PFSK-1 (cell line): Measurements from ENCODE around the gene GSKIP.

ENCODE experiments used
- POLR2AphosphoS5 ChIP-seq: IDR thresholded peaks from 2 replicates; pipeline ENCODE4 v1.6.1; 2012; ENCODE audit warnings: low read depth, mild to moderate bottlenecking, control low read depth, low read length, moderate library complexity
- REST ChIP-seq, 2 experiments: IDR thresholded peaks; 2 replicates each; pipeline versions ENCODE4 v1.6.1 to v1.8.0; 2011 to 2012; ENCODE audit warnings: low read depth in 2 of 2, low read length in 2 of 2, control low read depth in 1 of 2, inconsistent platforms in 1 of 2, mild to moderate bottlenecking in 1 of 2, moderate library complexity in 1 of 2; ENCODE audit not compliant: insufficient read depth in 1 of 2
- TAF1 ChIP-seq: IDR thresholded peaks from 2 replicates; pipeline ENCODE4 v1.6.1; 2012; ENCODE audit warnings: low read length, control low read depth, borderline replicate concordance; ENCODE audit not compliant: insufficient read depth

GRCh38 chr14:96364962-96365361 lies 1.6 kb downstream of the GSKIP start:
- TF ChIP-seq POLR2AphosphoS5 = no peak
- no peak for TF ChIP-seq TAF1
- no peak for TF ChIP-seq REST (IDR thresholded peaks at IDR 0.05; ENCODE audit: insufficient read depth in 1 of 2, low read depth in 2 of 2, low read length in 2 of 2)
